Activated CD8-positive, alpha-beta memory T cell treated with anti-CD3 and anti-CD28 coated beads for 48 hours (primary cell): ENCODE measurements around the gene LRRTM4.

Experiments
- DNase-seq, 3 experiments: peaks; one replicate each; pipeline ENCODE4 v3.0.0-alpha.2; 2020; ENCODE audit warnings: low read depth in 2 of 3, low spot score in 2 of 3

Gene LRRTM4

DNA sequence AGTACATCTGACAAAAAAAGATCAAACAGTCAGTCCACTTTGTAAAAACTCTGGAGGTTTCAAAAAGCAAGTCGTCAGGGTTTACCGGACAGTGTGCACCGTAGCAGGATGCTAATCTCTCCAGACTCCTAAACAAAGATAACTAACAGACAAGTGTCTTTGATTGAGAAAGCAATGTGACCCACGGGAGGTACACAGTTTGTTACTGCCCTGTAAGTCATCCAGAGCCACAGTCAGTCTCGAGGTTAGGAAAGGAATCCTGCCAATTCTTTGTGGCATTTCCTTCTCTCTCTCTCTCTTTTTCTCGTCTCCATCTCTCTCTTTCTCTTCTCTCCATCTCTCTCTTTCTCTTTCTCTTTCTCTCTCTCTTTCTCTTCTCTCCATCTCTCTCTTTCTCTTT, 42.8 kb downstream of the LRRTM4 start:
- no peak for DNase-seq

- DNase-seq: no peak
Observed at GRCh38 chr2:77470096-77470495, 52.1 kb downstream of the LRRTM4 start.

- no peak for DNase-seq
Observed at GRCh38 chr2:77469106-77469505, 53.1 kb downstream of the LRRTM4 start.

DNA sequence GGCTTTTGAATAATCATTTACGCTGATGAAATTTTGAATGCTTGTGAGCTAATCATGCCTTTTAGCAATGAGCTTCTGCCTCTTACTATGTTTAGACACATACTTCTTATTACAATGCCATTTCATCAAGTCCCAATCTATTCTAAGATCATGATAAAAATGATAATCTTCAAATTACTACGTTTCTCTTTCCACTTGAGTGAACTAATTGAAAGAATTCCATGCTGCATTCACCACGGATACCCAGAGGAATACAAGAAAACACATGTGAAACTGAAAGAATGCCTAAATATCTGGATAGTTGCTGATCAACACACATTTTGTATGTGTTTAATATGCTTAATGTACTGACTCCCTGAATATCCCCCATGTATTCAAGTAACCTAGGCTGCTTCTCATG, 62.3 kb downstream of the LRRTM4 start:
- no peak for DNase-seq

- DNase-seq: no peak
Observed at GRCh38 chr2:77458216-77458615, 64.0 kb downstream of the LRRTM4 start.

- DNase-seq: no peak
Observed at GRCh38 chr2:77457665-77458064, 64.5 kb downstream of the LRRTM4 start.

- DNase-seq: no peak
Observed at GRCh38 chr2:77443076-77443475, 79.1 kb downstream of the LRRTM4 start.

DNA sequence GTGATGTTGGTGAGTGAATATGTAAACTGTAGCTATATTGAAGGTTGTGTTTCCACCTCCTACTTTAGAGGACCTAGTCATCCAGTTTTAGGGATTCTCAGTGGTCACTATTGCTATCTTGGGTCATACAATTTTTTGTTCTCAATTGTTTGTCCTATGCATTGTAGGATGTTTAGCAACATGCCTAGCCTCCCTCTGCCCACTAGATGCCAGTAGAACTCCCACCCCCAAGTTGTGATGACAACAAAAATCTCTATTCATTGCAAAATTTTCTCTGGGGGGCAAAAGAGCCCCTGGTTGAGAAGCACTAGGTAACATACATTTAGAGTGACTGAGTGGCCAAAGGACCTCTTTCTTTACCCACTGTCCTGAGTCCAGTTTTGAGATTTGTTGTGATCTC, 87.3 kb downstream of the LRRTM4 start:
- no peak for DNase-seq

DNA sequence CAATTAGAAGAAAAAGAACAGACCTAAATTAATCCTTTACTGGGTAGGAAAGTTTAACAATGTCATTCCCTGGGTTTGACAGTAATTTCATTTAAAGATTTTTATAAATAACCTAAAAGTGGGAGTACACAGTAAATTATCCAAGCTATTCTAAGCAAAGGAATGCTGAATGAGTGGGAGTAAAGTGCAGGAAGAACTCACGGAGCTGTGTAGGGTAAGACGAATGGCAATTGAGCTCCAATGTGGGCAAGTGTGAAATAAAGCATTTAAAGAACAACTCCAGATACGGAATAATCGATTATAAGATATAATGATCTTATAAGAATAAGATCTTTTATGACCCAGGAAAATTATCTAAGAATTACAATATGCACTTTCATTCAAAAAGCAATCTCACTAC, 93.2 kb downstream of the LRRTM4 start:
- no peak for DNase-seq

DNA sequence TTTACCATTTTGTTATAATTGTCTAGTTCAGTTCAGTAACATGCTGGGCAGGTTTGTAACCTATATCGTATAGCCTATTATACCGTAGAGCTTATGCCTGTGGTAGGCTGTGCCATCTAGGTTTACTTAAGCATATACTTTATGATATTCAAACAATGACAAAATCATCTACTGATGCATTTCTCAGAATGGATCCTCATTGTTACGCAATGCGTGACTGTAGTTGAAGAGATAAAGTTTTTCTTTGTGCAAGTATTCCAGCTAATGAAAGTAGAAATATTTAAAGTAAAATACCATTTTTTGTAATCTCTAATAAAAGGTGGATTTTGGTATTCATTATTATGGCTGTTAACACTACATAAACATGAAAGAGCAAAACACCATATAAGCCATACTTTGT, 100.2 kb downstream of the LRRTM4 start:
- DNase-seq: no peak

GRCh38 chr2:77418537-77418936, 103.6 kb downstream of the LRRTM4 start:
- no peak for DNase-seq

DNA sequence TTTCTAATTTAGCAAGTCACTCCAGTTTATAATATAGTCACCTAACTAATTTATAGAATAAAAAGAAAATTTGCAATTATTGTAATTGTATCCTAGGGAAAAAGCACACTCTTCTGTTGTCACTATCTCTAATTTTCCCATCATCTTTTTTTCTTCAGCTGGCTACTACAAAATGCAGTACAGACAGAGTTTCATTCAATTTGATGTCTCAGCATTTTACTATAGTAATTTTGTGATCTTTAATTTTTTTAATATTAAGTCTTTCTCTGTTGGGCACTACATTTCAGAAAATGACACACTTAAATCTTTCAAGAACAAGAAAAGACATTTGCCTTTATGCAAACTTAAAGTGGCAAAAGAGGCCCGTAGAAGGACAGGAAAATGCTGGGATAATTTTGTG, 118.0 kb downstream of the LRRTM4 start:
- no peak for DNase-seq

- DNase-seq: no peak
Observed at GRCh38 chr2:77398970-77399600, 123.1 kb downstream of the LRRTM4 start.

DNA sequence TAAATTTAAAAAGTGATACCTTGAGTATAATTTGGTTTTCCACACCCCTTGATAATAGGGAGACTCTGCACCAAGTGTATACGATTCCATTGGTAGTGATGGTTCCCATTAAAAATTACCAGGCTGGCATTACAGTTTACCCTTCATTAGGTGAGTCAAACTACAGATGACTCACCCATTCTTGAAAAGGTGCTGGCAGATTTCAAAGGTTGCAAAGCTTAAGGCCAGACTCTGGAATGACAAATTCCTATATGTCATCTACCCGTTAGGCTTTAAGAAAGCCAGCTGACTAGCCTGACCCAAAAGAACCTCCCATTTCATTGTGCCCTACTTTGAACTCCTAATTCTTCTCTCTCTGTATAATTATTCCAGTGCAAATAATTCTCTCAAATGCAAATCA, 124.4 kb downstream of the LRRTM4 start:
- DNase-seq: no peak

DNA sequence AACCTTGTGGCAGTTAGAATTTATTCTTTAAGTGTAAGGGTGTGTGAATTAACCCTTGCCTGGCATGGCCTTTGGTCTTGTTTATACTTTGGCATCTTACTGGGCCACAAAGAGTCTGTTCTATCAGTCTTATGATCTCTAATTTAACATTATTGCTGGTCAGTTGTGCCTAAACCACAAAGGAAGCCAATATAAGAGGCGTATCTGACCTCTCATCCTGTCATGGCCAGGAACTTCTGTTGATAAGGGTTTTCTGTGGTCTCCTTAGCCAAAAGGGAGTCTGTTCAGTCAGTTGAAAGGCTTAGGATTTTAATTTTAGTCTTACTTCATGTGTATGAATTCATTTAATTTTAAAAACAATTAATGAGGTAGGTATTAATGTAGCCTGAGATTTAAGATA, 127.2 kb downstream of the LRRTM4 start:
- no peak for DNase-seq

- DNase-seq: no peak
Observed at GRCh38 chr2:77391119-77391518, 131.1 kb downstream of the LRRTM4 start.

- DNase-seq: no peak
Observed at GRCh38 chr2:77387324-77387723, 134.9 kb downstream of the LRRTM4 start.

GRCh38 chr2:77372636-77373035, 149.5 kb downstream of the LRRTM4 start:
- DNase-seq: no peak

GRCh38 chr2:77370511-77370910, 151.7 kb downstream of the LRRTM4 start:
- DNase-seq: no peak

- no peak for DNase-seq
Observed at GRCh38 chr2:77363277-77363676, 158.9 kb downstream of the LRRTM4 start.

DNA sequence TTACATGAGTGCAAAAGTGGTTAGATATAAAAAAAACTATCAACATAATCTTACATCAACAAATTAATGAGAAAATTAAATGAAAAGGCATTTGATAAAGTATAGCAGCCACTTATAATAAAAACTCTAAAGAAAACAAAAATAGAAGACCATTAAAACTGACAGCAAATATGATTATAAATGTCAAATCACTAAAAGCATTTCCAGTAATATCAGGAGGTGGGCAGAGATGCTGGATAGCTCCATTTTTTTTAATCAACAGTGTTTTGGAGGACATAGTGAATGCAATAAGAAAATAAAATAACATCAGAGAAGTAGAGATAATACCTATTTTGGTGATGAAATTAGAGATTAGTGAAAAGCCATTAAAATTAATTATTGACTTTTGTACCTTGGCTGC, 173.4 kb downstream of the LRRTM4 start:
- no peak for DNase-seq

DNA sequence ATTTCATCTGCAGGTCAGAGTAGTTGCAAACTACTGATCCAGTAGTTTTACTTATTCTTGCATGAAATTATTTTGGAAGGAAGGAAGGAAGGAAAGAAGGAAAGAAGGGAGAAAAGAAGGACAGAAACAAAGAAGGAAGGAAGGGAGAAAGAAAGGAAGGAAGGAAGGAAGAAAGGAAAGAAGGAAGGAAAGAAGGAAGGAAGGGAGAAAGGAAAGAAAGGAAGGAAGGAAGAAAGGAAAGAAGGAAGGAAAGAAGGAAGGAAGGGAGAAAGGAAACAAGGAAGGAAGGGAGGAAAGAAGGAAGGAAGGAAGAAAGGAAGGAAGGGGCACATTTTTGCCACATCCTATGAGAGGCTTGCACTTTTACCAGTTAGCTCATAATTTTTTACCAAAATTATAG, 186.2 kb downstream of the LRRTM4 start:
- no peak for DNase-seq

DNA sequence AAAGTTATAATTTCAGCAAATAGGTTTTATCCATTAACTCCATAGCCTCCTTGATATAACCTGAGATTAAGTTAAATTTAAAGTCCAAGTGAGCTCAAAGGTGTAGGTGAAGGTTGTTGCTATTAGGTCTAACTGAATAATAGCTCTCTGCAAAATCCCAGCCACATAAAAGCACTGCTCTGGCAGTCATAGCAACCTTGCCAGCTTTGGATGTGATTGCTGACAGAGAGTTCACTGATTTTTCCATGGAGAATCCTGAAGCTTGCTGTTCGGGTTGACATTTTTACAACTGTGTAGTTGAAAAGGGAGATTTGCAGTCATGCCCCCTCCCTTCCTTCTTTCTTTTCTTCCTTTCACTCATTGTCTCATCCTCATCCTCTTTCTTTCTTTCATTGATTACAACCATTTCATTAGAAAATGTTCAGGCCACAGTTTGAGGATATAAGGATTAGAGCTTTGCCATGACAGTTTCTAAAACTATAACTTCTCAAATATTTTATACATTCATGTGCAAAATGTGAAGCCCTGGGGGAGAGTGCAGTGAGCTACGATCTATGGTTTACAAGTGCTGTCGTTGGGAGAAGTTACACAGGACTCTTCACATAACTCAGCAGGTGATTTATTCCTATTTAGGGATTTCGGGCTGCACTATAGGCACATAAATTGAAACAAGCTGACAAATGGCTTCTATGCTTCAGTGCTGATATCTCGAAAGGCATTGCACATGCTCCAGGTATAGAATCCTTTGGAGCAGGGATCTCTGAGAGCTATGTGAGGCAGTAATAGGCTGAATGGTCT, 193.8 kb downstream of the LRRTM4 start:
- DNase-seq: no peak
